PC-9 (cell line): ENCODE measurements around the gene METTL26.

Source experiments
- EZH2 ChIP-seq: fragments of 200-600 bp; sonication (generic); IDR thresholded peaks from 2 replicates; pipeline ENCODE4 v1.8.0; 2017; ENCODE audit warnings: antibody characterized with exemption, low read depth
- TF ChIP-seq, protein P1 (sequence below): fragments of 200-600 bp; sonication (generic); conservative IDR thresholded peaks from 2 replicates; pipeline ENCODE4 v1.6.1; 2017; ENCODE audit warnings: mixed run types, antibody characterized with exemption, mild to moderate bottlenecking, moderate library complexity

DNA sequence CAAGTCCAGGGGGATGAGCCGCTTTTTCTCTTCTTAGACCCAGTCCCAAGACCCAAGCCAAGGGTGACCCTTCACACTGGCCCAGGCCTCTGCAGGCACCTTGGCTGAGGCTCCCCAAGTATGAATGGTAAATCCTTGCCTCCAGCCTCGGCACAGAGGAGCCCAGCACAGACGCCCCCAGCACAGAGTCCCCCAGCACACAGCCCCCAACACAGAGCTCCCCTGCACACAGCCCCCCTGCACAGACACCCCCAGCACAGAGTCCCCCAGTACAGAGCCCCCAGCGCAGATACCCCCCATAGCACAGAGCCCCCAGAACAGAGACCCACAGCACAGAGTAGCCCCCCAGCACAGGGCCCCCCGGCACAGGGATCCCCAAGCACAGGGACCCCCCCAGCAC is 4.5 kb upstream of the METTL26 start:
- TF ChIP-seq, protein P1, sequence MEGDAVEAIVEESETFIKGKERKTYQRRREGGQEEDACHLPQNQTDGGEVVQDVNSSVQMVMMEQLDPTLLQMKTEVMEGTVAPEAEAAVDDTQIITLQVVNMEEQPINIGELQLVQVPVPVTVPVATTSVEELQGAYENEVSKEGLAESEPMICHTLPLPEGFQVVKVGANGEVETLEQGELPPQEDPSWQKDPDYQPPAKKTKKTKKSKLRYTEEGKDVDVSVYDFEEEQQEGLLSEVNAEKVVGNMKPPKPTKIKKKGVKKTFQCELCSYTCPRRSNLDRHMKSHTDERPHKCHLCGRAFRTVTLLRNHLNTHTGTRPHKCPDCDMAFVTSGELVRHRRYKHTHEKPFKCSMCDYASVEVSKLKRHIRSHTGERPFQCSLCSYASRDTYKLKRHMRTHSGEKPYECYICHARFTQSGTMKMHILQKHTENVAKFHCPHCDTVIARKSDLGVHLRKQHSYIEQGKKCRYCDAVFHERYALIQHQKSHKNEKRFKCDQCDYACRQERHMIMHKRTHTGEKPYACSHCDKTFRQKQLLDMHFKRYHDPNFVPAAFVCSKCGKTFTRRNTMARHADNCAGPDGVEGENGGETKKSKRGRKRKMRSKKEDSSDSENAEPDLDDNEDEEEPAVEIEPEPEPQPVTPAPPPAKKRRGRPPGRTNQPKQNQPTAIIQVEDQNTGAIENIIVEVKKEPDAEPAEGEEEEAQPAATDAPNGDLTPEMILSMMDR = no peak
- TF ChIP-seq EZH2 = no peak
